ENCODE results near the gene IL33. TPM values are rescaled to one million over a fixed set of nuclear protein-coding genes. Genes with fewer than 3 reads are reported as not detected.

The IL33 gene
- total RNA-seq (2014; rRNA removed; shearing (Covaris generic)), result not detected in 2 replicates
- not detected in 2 replicates for total RNA-seq (2022)
- not detected for Bru-seq, nascent RNA
- not detected for BruChase-seq, experiment 1, labeled RNA remaining after a 6-hour chase
- BruChase-seq, experiment 2, labeled RNA remaining after a 2-hour chase, result not detected
- long read RNA-seq, result 0 reads

- no peak for TF ChIP-seq CTCF (conservative IDR thresholded peaks at IDR 0.05; ENCODE audit: low read length)
- TF ChIP-seq EZH2phosphoT487 (IDR thresholded peaks at IDR 0.05; ENCODE audit: borderline replicate concordance, low read depth, low read length), result no peak
- Histone ChIP-seq H3K4me2 (ENCODE audit: low read length) (no peak within 1 kb of the TSS), H3K9me3 (ENCODE audit: low read length) (no peaks in the 10 kb centered on the region), H2AFZ (ENCODE audit: low read length) (no peak within 1 kb of the TSS), H3K4me3 (ENCODE audit: low read depth, low read length, poor library complexity, severe bottlenecking) (no peak within 1 kb of the TSS), H4K20me1 (ENCODE audit: insufficient read depth, low read length) (no peaks in the 10 kb centered on the region), H3K9me2 (ENCODE audit: insufficient read depth, low read length) (no peaks in the 10 kb centered on the region), H3K36me3 (ENCODE audit: insufficient read depth, low read length) (no peaks in the 10 kb centered on the region), H3K79me2 (ENCODE audit: insufficient read depth, low read depth, low read length) (no peaks in the 10 kb centered on the region), H3K4me1 (ENCODE audit: insufficient read depth, low read length, poor library complexity, severe bottlenecking) (no peaks in the 10 kb centered on the region), H3K27ac (ENCODE audit: low read depth, low read length, poor library complexity, severe bottlenecking) (no peak within 1 kb of the TSS)
- no peak for DNase-seq (ENCODE audit: low spot score)
- ChIA-PET POLR2A (no interaction called here), CTCF (ENCODE audit: unreplicated experiment) (no interaction called here)
- no TSS peak for BruUV-seq (replicated peaks)
- intact Hi-C loops (cut with micrococcal nuclease; ENCODE audit: unreplicated experiment), result no loop called here
These were observed at the start of gene IL33 for GRCh38 chr9:6215562-6215961. Gene IL33 (plus strand): TSS chr9:6215807. CDS start chr9:6241695, 25,888 bp downstream.

- DNase-seq (ENCODE audit: low spot score), result no peak
These were observed 43.9 kb upstream of the IL33 start for GRCh38 chr9:6171667-6172066.

More at GRCh38 chr9:6171667-6172066, 43.9 kb upstream of the IL33 start:
- Histone ChIP-seq H2AFZ (ENCODE audit: low read length) (no peak overlapping the region), H4K20me1 (ENCODE audit: insufficient read depth, low read length) (no peaks in the 10 kb centered on the region), H3K4me1 (ENCODE audit: insufficient read depth, low read length, poor library complexity, severe bottlenecking) (no peaks in the 10 kb centered on the region), H3K4me2 (ENCODE audit: low read length) (no peak overlapping the region), H3K79me2 (ENCODE audit: insufficient read depth, low read depth, low read length) (no peaks in the 10 kb centered on the region), H3K9me2 (ENCODE audit: insufficient read depth, low read length) (no peaks in the 10 kb centered on the region), H3K4me3 (ENCODE audit: low read depth, low read length, poor library complexity, severe bottlenecking) (no peak overlapping the region), H3K9me3 (ENCODE audit: low read length) (0 out of 2 replicates have a peak, but pooled peaks cover 5% of the 10 kb centered on the region), H3K36me3 (ENCODE audit: insufficient read depth, low read length) (no peaks in the 10 kb centered on the region), H3K27ac (ENCODE audit: low read depth, low read length, poor library complexity, severe bottlenecking) (no peak overlapping the region)
- TF ChIP-seq EZH2phosphoT487 (IDR thresholded peaks at IDR 0.05; ENCODE audit: borderline replicate concordance, low read depth, low read length) (no peak), CTCF (conservative IDR thresholded peaks at IDR 0.05; ENCODE audit: low read length) (no peak)
- no TSS peak for BruUV-seq (replicated peaks)
- ChIA-PET CTCF (ENCODE audit: unreplicated experiment) (no interaction called here), POLR2A (interaction anchor here (0.7 kb wide), 2 partner anchors 320 to 529 kb away, joined by 3 to 4 read pairs; no protein-coding TSS in a partner anchor)
- intact Hi-C loops (cut with micrococcal nuclease; ENCODE audit: unreplicated experiment), result no loop called here
